Esophagus squamous epithelium (tissue), 4 donors: ENCODE results near the gene MED27.

Experiments
- POLR2A ChIP-seq, 4 donors: fragments of 450-650 bp; IDR thresholded peaks; one replicate each; pipeline ENCODE4 v1.6.1; 2017; ENCODE audit warnings: antibody characterized with exemption in 4 of 4, mild to moderate bottlenecking in 4 of 4, moderate library complexity in 3 of 4
- TF ChIP-seq, protein P1 (sequence below), 6 experiments: fragments of 450-650 bp in 4 of 6; fragments of 200-600 bp in 2 of 6; sonication (generic) in 2 of 6; IDR thresholded peaks; one replicate each; pipeline ENCODE4 v1.5.1; 2016 to 2019; ENCODE audit warnings: antibody characterized with exemption in 6 of 6, mild to moderate bottlenecking in 4 of 6, moderate library complexity in 4 of 6

DNA sequence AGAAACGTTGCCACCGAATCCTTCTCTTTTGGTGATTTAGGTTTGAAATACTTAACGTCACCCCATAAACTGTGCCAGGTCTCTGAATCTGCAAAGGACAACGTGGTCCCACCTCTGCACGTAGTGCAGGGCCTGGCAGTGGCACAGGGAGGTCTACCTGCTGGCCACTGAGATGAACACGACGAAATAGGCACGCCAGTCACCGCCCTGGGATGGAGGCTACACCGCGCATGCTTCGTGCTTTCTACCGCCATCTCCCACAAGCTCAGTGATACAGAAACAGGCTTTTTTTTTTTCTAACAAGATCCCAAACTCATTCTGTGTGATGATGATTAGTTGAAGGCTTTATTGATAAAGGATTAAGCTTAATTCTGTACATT, 199.8 kb downstream of the MED27 start:
- no peak for TF ChIP-seq POLR2A (IDR thresholded peaks at IDR 0.05)
- TF ChIP-seq, protein P1, sequence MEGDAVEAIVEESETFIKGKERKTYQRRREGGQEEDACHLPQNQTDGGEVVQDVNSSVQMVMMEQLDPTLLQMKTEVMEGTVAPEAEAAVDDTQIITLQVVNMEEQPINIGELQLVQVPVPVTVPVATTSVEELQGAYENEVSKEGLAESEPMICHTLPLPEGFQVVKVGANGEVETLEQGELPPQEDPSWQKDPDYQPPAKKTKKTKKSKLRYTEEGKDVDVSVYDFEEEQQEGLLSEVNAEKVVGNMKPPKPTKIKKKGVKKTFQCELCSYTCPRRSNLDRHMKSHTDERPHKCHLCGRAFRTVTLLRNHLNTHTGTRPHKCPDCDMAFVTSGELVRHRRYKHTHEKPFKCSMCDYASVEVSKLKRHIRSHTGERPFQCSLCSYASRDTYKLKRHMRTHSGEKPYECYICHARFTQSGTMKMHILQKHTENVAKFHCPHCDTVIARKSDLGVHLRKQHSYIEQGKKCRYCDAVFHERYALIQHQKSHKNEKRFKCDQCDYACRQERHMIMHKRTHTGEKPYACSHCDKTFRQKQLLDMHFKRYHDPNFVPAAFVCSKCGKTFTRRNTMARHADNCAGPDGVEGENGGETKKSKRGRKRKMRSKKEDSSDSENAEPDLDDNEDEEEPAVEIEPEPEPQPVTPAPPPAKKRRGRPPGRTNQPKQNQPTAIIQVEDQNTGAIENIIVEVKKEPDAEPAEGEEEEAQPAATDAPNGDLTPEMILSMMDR (IDR thresholded peaks at IDR 0.05) = no peak
